IPS DF 19.7 (cell line): ENCODE measurements around the gene LTB.

ENCODE experiments used
- DNase-seq: peaks from one replicate; pipeline ENCODE4 v3.0.0-alpha.2; 2013; ENCODE audit warnings: low read depth, low spot score

LTB gene

DNA sequence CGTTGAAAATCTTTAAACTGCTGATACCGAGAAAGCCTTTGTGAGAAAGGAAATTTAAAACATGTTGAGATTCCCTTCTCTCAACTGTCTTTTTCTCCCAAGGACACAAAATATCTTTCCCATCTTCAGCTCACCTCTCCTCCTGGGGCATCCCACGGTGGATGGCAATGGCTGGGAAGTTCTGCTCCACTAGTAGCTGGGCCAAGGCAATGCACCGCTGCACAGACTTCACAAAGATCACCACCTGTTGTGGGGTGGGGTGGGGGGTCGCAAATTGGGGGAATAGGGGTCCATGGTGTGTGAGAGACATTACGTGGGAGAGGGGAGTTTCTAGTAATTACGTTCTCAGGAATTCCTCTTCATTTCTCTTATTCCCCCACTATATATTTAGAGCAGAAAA lies 51.1 kb downstream of the LTB start:
- DNase-seq, result no peak

DNA sequence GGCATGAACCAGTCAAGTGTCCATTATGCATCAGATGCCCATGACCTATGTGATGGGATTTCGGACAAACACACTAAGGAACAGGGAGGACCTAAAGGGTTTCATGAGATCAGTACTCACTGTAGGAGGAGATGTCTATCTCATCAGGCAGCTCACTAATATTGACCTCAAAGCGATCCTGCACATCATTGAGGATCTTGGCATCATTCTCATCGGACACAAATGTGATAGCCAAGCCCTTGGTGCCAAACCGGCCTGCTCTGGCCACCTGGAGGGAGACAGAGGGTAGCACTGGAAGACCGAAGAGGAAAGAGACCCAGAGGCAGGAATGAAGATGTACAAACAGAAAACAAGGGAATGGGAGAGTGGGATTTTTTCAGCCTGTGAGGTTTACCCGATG lies 51.6 kb downstream of the LTB start:
- no peak for DNase-seq
